ENCODE measurements around the gene RAB11FIP4. TPM values are rescaled to one million over a fixed set of nuclear protein-coding genes. Genes with fewer than 3 reads are reported as not detected.
A peak's percentile ranks its signal among the peaks of the same experiment; 100 is the strongest.

RAB11FIP4 gene
- total and polyA plus RNA-seq, 2 donors (not counting 1 experiment from before 2014, with no cell fraction given) = 17.0 to 70.5 TPM

- H3K4me1 ChIP-seq (ENCODE audit: control insufficient read depth in 2 of 2, insufficient read depth in 2 of 2, low read length in 2 of 2) = peaks cover 94 to 100% of the 10 kb centered on the region in 2 donors
- peaks cover 60% of the 10 kb centered on the region for H4K20me1 ChIP-seq (ENCODE audit: control insufficient read depth, insufficient read depth, low read length, poor library complexity, severe bottlenecking)
- peak overlapping the region; percentile 86 for H3K4me2 ChIP-seq (replicated peaks; ENCODE audit: low read depth, low read length, poor library complexity, severe bottlenecking)
- no peaks in the 10 kb centered on the region for H3K9me3 ChIP-seq (ENCODE audit: control extremely low read depth in 1 of 3, control insufficient read depth in 2 of 3, insufficient read depth in 1 of 3, low read length in 2 of 3)
- H3K36me3 ChIP-seq (replicated peaks in 1 of 2; ENCODE audit: control extremely low read depth in 1 of 2, control insufficient read depth in 1 of 2, extremely low read depth in 1 of 2, insufficient read depth in 2 of 2, low read length in 1 of 2) = no peaks in the 10 kb centered on the region
- peak overlapping the region; percentile 80 to 90 for H3K27ac ChIP-seq (ENCODE audit: low read length in 2 of 2)
- no peaks in the 10 kb centered on the region for H3K9me3 Mint-ChIP-seq (ENCODE audit: insufficient read depth)
- WGBS (ENCODE audit: insufficient coverage) = 49% methylated on average over 9 of the region's 9 CpGs
- intact Hi-C loops (cut with micrococcal nuclease) = loop anchor here (1.0 to 5.0 kb wide), 2 partner anchors 15 to 526 kb away; no protein-coding TSS in a partner anchor
- ChIA-PET CTCF (interaction anchor here (0.6 to 10.3 kb wide), 13 partner anchors 9 to 175 kb away, joined by 3 to 94 read pairs (median 4); no protein-coding TSS in a partner anchor), POLR2A (interaction anchor here (0.6 to 3.1 kb wide), 8 partner anchors 16 to 1130 kb away, joined by 3 to 34 read pairs (median 4); partner anchors contain the start of gene EVI2B)
- H3K27ac Mint-ChIP-seq = peak overlapping the region; percentile 99
- no peak overlapping the region for H2AFZ ChIP-seq (ENCODE audit: insufficient read depth, low read depth, low read length, poor library complexity, severe bottlenecking)
- H3K4me1 Mint-ChIP-seq = peaks cover 96% of the 10 kb centered on the region
- no peak for DNase-seq
- no peaks in the 10 kb centered on the region for H3K27me3 Mint-ChIP-seq
- H3K4me3 Mint-ChIP-seq = peak overlapping the region; percentile 83
- H3K9ac ChIP-seq (ENCODE audit: low read length) = peak overlapping the region; percentile 47
- peaks cover 90% of the 10 kb centered on the region for H3K79me2 ChIP-seq (ENCODE audit: control insufficient read depth, insufficient read depth, low read length)
- H3K4me3 ChIP-seq (ENCODE audit: control extremely low read depth in 1 of 5, extremely low read depth in 1 of 5, insufficient read depth in 1 of 5, low read depth in 2 of 5, low read length in 4 of 5) = peak overlapping the region; percentile 0 to 41 (median 30)
- TF ChIP-seq CTCF (IDR thresholded peaks at IDR 0.05) (no peak), EZH2 (IDR thresholded peaks at IDR 0.05; ENCODE audit: borderline replicate concordance, insufficient read depth, low read depth, low read length, poor library complexity, severe bottlenecking) (no peak)
- ATAC-seq (ENCODE audit: low read depth) = no peak
- H3K27me3 ChIP-seq (replicated peaks in 1 of 4; ENCODE audit: control extremely low read depth in 1 of 4, control insufficient read depth in 3 of 4, insufficient read depth in 4 of 4, low read length in 3 of 4) = no peaks in the 10 kb centered on the region
Observed at GRCh38 chr17:31493656-31494155, 102.2 kb downstream of the RAB11FIP4 start.
